HepG2 (cell line): ENCODE results near the gene KCNMA1. TPM values are rescaled to one million over a fixed set of nuclear protein-coding genes. Genes with fewer than 3 reads are reported as not detected.

Experiments used
- ATAC-seq: fragments of 200-7000 bp; cut with Tn5 transposase; 3 replicates; pipeline ENCODE4 v1.9.1; 2020; ENCODE audit warnings: mild to moderate bottlenecking, moderate library complexity
- BruUV-seq: library from RNA; stranded (reverse); fragments of 400-500 nt; replicated peaks from 2 replicates; lab custom pipeline; 2021; lab: Mats Ljungman, UMichigan
- CTCF ChIA-PET: fragments of 300-600 bp; formaldehyde crosslinking; extraction: SDS; loops from one replicate; lab custom pipeline; 2021; ENCODE audit warnings: low total read pairs, inconsistent platforms, low intra/inter-chr PET ratio; lab: Yijun Ruan, JAX
- POLR2A ChIA-PET: fragments of 350-600 bp; sonication (Branson Sonifier 250); formaldehyde crosslinking; loops from one replicate; lab custom pipeline; 2020; ENCODE audit warnings: antibody characterized with exemption, inconsistent platforms; lab: Yijun Ruan, JAX
- DNase-seq: peaks from one replicate; pipeline ENCODE4 v3.0.0-alpha.2; 2015; ENCODE audit warnings: low spot score
- FAIRE-seq: peaks from 3 replicates; lab custom pipeline; 2011; peaks lifted over from hg19 to GRCh38; lab: Jason Lieb, UNC
- H2AFZ ChIP-seq: one replicate; pipeline ENCODE4 v1.6.1; 2011; ENCODE audit warnings: low read length, inconsistent platforms
- H3K27ac ChIP-seq: fragments of 300-600 bp; 3 replicates; pipeline ENCODE4 v1.8.0; 2011; ENCODE audit warnings: mixed run types, mild to moderate bottlenecking, mixed read lengths, low read length, inconsistent platforms; ENCODE audit not compliant: insufficient read depth; ENCODE audit errors: extremely low read length
- H3K27me3 ChIP-seq, 2 experiments: fragments of 200-600 bp in 1 of 2; 2 replicates in 1 of 2; 3 replicates in 1 of 2; pipeline versions ENCODE4 v1.6.0 to v1.8.0; 2011; ENCODE audit warnings: low read length in 2 of 2, mild to moderate bottlenecking in 2 of 2, moderate library complexity in 2 of 2, inconsistent platforms in 1 of 2; ENCODE audit not compliant: insufficient read depth in 2 of 2, control insufficient read depth in 1 of 2
- H3K36me3 ChIP-seq, 2 experiments: fragments of 200-600 bp in 1 of 2; replicated peaks in 1 of 2; 2 replicates in 1 of 2; 3 replicates in 1 of 2; pipeline versions ENCODE4 v1.5.1 to v1.8.0; 2011; ENCODE audit warnings: low read length in 2 of 2, inconsistent platforms in 1 of 2; ENCODE audit not compliant: insufficient read depth in 2 of 2, control insufficient read depth in 1 of 2
- H3K4me1 ChIP-seq: 2 replicates; pipeline ENCODE4 v1.5.1; 2012; ENCODE audit warnings: low read length, inconsistent platforms; ENCODE audit not compliant: insufficient read depth
- H3K4me2 ChIP-seq: 2 replicates; pipeline ENCODE4 v1.6.0; 2011; ENCODE audit warnings: low read depth, low read length, inconsistent platforms
- H3K4me3 ChIP-seq, 3 experiments: fragments of 200-600 bp in 1 of 3; sonication (generic), shearing (Covaris generic) in 1 of 3; replicated peaks in 1 of 3; 2 replicates each; pipeline ENCODE4 v1.5.1; 2011 to 2016; ENCODE audit warnings: low read length in 3 of 3, inconsistent platforms in 2 of 3, low read depth in 2 of 3, mild to moderate bottlenecking in 2 of 3, control low read depth in 1 of 3, mixed read lengths in 1 of 3; ENCODE audit not compliant: insufficient read depth in 1 of 3
- H3K79me2 ChIP-seq: one replicate; pipeline ENCODE4 v1.6.1; 2011; ENCODE audit warnings: low read length, inconsistent platforms; ENCODE audit not compliant: insufficient read depth
- H3K9ac ChIP-seq: 2 replicates; pipeline ENCODE4 v1.6.0; 2011; ENCODE audit warnings: mild to moderate bottlenecking, low read depth, low read length, inconsistent platforms; ENCODE audit not compliant: insufficient read depth
- H3K9me3 ChIP-seq: 2 replicates; pipeline ENCODE4 v1.5.1; 2012; ENCODE audit warnings: mild to moderate bottlenecking, low read length
- H4K20me1 ChIP-seq: 2 replicates; pipeline ENCODE4 v1.6.0; 2011; ENCODE audit warnings: inconsistent platforms, mild to moderate bottlenecking, low read length, moderate library complexity; ENCODE audit not compliant: insufficient read depth
- CBX5 ChIP-seq: sonication (generic); formaldehyde crosslinking; IDR thresholded peaks from 2 replicates; pipeline ENCODE4 v1.4.0; 2020; ENCODE audit warnings: missing genetic modification reagents, borderline replicate concordance
- CENPBD1 ChIP-seq: sonication (generic); formaldehyde crosslinking; IDR thresholded peaks from 2 replicates; pipeline ENCODE4 v1.8.0; 2022; ENCODE audit warnings: missing genetic modification reagents, low read depth, mild to moderate bottlenecking, borderline replicate concordance
- CSRNP2 ChIP-seq: sonication (generic); formaldehyde crosslinking; conservative IDR thresholded peaks from 2 replicates; pipeline ENCODE4 v1.8.0; 2022; ENCODE audit warnings: low read depth, missing genetic modification reagents
- DMAP1 ChIP-seq: IDR thresholded peaks from 2 replicates; pipeline ENCODE4 v1.6.1; 2016
- DZIP1 ChIP-seq: sonication (generic); formaldehyde crosslinking; IDR thresholded peaks from 2 replicates; pipeline ENCODE4 v1.5.0; 2020; ENCODE audit warnings: mild to moderate bottlenecking, missing genetic modification reagents
- FLYWCH1 ChIP-seq: sonication (generic); formaldehyde crosslinking; IDR thresholded peaks from 2 replicates; pipeline ENCODE4 v1.8.1; 2023; ENCODE audit warnings: mild to moderate bottlenecking, missing genetic modification reagents
- MXD3 ChIP-seq: IDR thresholded peaks from 2 replicates; pipeline ENCODE4 v1.6.1; 2016; ENCODE audit warnings: mild to moderate bottlenecking, missing biosample characterization, missing genetic modification reagents
- ZBED4 ChIP-seq: sonication (generic); formaldehyde crosslinking; IDR thresholded peaks from 2 replicates; pipeline ENCODE4 v1.4.0; 2020; ENCODE audit warnings: missing genetic modification reagents, borderline replicate concordance
- ZBTB34 ChIP-seq: sonication (generic); formaldehyde crosslinking; IDR thresholded peaks from 2 replicates; pipeline ENCODE4 v1.8.0; 2022; ENCODE audit warnings: mild to moderate bottlenecking, missing genetic modification reagents
- ZNF20 ChIP-seq: sonication (generic); formaldehyde crosslinking; IDR thresholded peaks from 2 replicates; pipeline ENCODE4 v1.4.0; 2020; ENCODE audit warnings: mild to moderate bottlenecking, moderate library complexity, missing genetic modification reagents
- ZNF333 ChIP-seq: sonication (generic); formaldehyde crosslinking; IDR thresholded peaks from 2 replicates; pipeline ENCODE4 v1.4.0; 2020; ENCODE audit warnings: mild to moderate bottlenecking, missing genetic modification reagents, borderline replicate concordance
- ZNF543 ChIP-seq: sonication (generic); formaldehyde crosslinking; IDR thresholded peaks from 2 replicates; pipeline ENCODE4 v1.4.0; 2020; ENCODE audit warnings: mild to moderate bottlenecking, missing genetic modification reagents
- ZSCAN22 ChIP-seq: sonication (generic); formaldehyde crosslinking; IDR thresholded peaks from 2 replicates; pipeline ENCODE4 v1.4.0; 2020; ENCODE audit warnings: mild to moderate bottlenecking, missing genetic modification reagents
- whole genome bisulfite sequencing: methylation state at CpG from one replicate; pipeline ENCODE4 v1.1.6; 2017; ENCODE audit warnings: low lambda C conversion rate; 5-methylcytosine and 5-hydroxymethylcytosine counted together
- in situ Hi-C: cut with HindIII; loops from 2 replicates; pipeline ENCODE4 v1.10.0; 2017; ENCODE audit warnings: low pct_unique_long_range_greater_than_20kb; ENCODE audit not compliant: extremely low pct_ligation_motif_present
- intact Hi-C: fragments of 100-400 bp; cut with micrococcal nuclease; formaldehyde crosslinking; loops from one replicate; pipeline ENCODE4 v1.10.0; 2022; ENCODE audit not compliant: unreplicated experiment
- polyA plus RNA-seq, 8 experiments: library from polyadenylated mRNA; depleted of rRNA in 3 of 8; stranded (reverse) in 7 of 8; unstranded in 1 of 8; fragments of >200 nt; fragmentation: Illumina TruSeq in 4 of 8; extraction: Trizol in 4 of 8; gene quantifications; 2 replicates each; pipeline versions ENCODE4 v1.2.1 to v1.2.3, GENCODE V29; 2011 to 2016; ENCODE audit warnings: low read depth in 4 of 8, missing spikeins in 1 of 8, mixed read lengths in 1 of 8; ENCODE audit not compliant: insufficient read depth in 1 of 8
- total RNA-seq, 5 experiments: library from RNA; depleted of rRNA; stranded (reverse); fragments of >200 nt; fragmentation: Illumina TruSeq; extraction: Trizol; gene quantifications; 2 replicates each; pipeline ENCODE4 v1.2.3, GENCODE V29; 2016; ENCODE audit warnings: low read depth in 1 of 5

KCNMA1 gene
- total and polyA plus RNA-seq, 2 of the 13 experiments (the other 11 are each of a cell fraction or from before 2014, with no cell fraction given), result 0.02 TPM; not detected in 1

GRCh38 chr10:77578583-77579227 lies 58.9 kb downstream of the KCNMA1 start:
- Histone ChIP-seq H3K79me2 (no peaks in the 10 kb centered on the region), H3K4me1 (peaks cover 8% of the 10 kb centered on the region; the same call in 1 of the 2 replicates), H3K9ac (no peak overlapping the region), H3K4me3 (no peak overlapping the region), H3K27ac (no peak overlapping the region), H3K4me2 (no peak overlapping the region), H3K36me3 (no peaks in the 10 kb centered on the region), H3K27me3 (no peaks in the 10 kb centered on the region; a peak in 1 of 5 replicates), H2AFZ (no peak overlapping the region), H3K9me3 (no peaks in the 10 kb centered on the region), H4K20me1 (no peaks in the 10 kb centered on the region)
- CTCF ChIA-PET, result no interaction called here
- no peak for ATAC-seq
- no peak for FAIRE-seq
- 64% methylated on average over 7 of the region's 7 CpGs for WGBS
- in situ Hi-C loops, result no loop called here
- POLR2A ChIA-PET, result no interaction called here
- BruUV-seq, result no TSS peak
- DNase-seq, result no peak
- intact Hi-C loops, result no loop called here
- TF ChIP-seq ZSCAN22 (CRISPR knock-in tag) (no peak), ZNF543 (CRISPR knock-in tag) (no peak), CSRNP2 (CRISPR knock-in tag) (no peak), ZNF20 (no peak), ZBTB34 (CRISPR knock-in tag) (no peak), DMAP1 (no peak), MXD3 (CRISPR knock-in tag) (no peak), ZNF333 (no peak), CENPBD1 (CRISPR knock-in tag) (no peak), CBX5 (CRISPR knock-in tag) (no peak), DZIP1 (CRISPR knock-in tag) (no peak), ZBED4 (CRISPR knock-in tag) (no peak), FLYWCH1 (CRISPR knock-in tag) (no peak)
